ENCODE measurements around the gene PIP4K2C. TPM values are rescaled to one million over a fixed set of nuclear protein-coding genes. Genes with fewer than 3 reads are reported as not detected.

The PIP4K2C gene
- total RNA-seq, 1 donor = 33.2 TPM

DNA sequence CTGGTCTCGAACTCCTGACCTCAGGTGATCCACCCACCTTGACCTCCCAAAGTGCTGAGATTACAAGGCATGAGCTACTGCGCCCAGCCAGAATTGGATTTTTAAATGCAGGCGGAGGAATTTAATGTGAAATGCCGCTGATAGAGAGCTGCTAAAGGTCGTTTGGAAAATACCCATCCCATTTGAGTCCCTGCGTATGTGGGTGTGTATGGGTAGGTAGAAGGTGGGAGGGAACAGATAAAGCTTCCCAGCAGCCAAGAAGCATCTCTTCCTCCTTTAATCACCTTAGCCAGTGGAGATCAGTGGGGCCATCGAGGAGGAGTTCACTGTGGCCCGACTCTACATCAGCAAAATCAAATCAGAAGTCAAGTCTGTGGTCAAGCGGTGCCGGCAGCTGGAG lies 16.2 kb upstream of the PIP4K2C start:
- TF ChIP-seq, protein P1, sequence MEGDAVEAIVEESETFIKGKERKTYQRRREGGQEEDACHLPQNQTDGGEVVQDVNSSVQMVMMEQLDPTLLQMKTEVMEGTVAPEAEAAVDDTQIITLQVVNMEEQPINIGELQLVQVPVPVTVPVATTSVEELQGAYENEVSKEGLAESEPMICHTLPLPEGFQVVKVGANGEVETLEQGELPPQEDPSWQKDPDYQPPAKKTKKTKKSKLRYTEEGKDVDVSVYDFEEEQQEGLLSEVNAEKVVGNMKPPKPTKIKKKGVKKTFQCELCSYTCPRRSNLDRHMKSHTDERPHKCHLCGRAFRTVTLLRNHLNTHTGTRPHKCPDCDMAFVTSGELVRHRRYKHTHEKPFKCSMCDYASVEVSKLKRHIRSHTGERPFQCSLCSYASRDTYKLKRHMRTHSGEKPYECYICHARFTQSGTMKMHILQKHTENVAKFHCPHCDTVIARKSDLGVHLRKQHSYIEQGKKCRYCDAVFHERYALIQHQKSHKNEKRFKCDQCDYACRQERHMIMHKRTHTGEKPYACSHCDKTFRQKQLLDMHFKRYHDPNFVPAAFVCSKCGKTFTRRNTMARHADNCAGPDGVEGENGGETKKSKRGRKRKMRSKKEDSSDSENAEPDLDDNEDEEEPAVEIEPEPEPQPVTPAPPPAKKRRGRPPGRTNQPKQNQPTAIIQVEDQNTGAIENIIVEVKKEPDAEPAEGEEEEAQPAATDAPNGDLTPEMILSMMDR (IDR thresholded peaks at IDR 0.05; ENCODE audit: insufficient read depth, low read depth, low read length) = no peak
- H3K4me3 ChIP-seq (ENCODE audit: low read depth, low read length) = no peak overlapping the region
- DNase-seq (ENCODE audit: low read depth) = no peak

DNA sequence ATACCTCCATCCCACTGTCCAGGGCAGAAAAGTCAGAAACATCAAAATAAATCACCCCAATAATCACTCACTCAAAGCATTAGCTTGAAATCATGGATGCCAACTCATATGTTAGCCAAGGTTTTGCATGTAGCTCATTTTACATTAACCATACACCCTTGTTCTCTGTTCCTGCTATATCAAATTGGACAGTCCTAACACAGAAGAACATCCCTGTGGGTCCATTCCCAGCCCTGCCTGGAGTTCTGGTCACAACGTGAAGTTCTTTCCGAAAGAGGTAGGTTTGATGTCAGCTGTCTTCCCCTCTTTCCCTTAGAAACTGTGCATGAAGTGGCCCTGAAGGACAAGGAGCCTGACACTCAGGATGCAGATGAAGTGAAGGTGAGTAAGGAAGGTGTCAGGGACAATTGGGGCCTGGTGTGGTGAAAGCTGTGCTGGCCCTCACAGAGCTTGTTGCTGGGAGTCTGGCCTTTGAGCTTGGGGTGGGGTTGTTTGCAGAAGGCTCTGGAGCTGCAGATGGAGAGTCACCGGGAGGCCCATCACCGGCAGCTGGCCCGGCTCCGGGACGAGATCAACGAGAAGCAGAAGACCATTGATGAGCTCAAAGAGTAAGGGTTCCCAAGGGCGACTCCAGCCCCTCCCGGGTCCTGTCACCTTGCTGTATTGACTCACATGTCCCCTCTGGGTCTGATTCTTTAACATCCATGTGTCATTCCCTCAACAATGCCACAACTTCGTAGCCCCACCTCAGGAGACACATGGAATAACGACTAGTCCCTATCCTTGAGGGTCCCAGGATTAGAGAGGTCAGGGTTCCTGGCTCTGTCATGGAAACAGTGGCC lies 15.0 kb upstream of the PIP4K2C start:
- no peak overlapping the region for H3K4me3 ChIP-seq (ENCODE audit: low read depth, low read length)
- DNase-seq (ENCODE audit: low read depth) = no peak
- TF ChIP-seq, protein P1 (IDR thresholded peaks at IDR 0.05; ENCODE audit: insufficient read depth, low read depth, low read length) = no peak

DNA sequence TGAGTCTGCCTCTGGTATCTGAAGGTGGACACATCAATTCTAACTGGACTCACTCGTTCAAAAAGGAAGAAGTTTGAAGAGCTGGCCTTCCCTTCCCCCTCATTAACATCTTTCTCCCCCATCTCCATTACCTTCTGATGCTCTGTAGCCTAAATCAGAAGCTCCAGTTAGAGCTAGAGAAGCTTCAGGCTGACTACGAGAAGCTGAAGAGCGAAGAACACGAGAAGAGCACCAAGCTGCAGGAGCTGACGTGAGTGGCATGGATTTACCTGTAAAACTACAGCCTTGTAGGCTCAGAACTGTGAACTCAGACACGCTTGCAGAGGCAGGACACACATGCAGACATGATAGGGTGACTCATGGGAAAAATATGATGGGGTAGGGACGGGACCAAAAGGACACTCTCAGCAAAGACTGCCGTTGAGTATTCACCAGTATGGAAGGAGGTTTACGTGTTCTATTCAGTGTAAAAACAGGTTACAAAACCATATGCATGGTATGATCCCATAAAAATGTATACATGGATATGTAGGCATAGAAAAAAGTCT lies 14.3 kb upstream of the PIP4K2C start:
- TF ChIP-seq, protein P1 (IDR thresholded peaks at IDR 0.05; ENCODE audit: insufficient read depth, low read depth, low read length) = no peak
- H3K4me3 ChIP-seq (ENCODE audit: low read depth, low read length) = no peak overlapping the region
- DNase-seq (ENCODE audit: low read depth) = no peak

- DNase-seq (ENCODE audit: low read depth) = no peak
- TF ChIP-seq, protein P1 (IDR thresholded peaks at IDR 0.05; ENCODE audit: insufficient read depth, low read depth, low read length) = no peak
- H3K4me3 ChIP-seq (ENCODE audit: low read depth, low read length) = no peak overlapping the region
Measured at GRCh38 chr12:57577981-57578758, 12.8 kb upstream of the PIP4K2C start.

GRCh38 chr12:57579011-57579410 lies 12.0 kb upstream of the PIP4K2C start:
- no peak overlapping the region for H3K4me3 ChIP-seq (ENCODE audit: low read depth, low read length)
- TF ChIP-seq, protein P1 (IDR thresholded peaks at IDR 0.05; ENCODE audit: insufficient read depth, low read depth, low read length) = no peak
- DNase-seq (ENCODE audit: low read depth) = no peak

DNA sequence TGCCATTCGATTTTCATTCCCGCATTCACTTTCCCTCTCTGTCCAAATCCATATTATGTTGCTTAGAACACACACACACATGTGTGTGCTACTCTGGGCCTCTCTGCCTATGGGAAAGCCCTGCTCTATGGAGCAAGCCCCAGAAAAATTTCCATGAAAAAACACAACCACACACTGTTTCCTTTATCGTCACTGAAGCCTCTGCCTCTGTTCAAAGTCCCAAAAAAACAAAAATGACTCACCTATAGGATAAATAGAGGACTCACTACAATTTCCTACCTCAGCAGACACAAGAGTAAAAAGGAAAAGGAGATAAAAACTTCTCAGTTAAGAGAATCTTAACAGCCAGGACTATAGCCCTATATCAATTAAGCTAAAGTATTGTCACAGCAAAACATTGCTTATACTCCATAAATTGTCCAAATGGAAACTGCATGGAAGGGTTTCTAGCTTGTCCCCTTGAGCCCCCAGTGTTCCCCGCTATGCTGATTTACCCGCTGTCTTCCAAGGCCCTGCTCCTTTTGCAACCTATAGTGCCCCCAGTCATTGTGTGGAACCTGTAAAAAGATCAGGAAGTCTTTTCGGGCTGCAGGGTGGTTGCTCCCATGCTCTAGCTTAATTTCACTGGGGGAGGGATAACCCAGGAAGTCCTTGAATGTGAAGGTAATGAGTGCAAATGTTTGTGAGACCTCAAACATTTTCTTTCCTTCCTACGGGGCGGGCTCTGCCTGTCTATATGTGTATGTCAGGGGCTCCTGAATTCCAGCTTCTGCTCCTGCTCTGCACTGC lies 11.1 kb upstream of the PIP4K2C start:
- DNase-seq (ENCODE audit: low read depth) = no peak
- TF ChIP-seq, protein P1 (IDR thresholded peaks at IDR 0.05; ENCODE audit: insufficient read depth, low read depth, low read length) = no peak
- H3K4me3 ChIP-seq (ENCODE audit: low read depth, low read length) = no peak overlapping the region
